ENCODE measurements around the gene LCNL1.

GRCh38 chr9:136977649-136978072, 5.1 kb upstream of the LCNL1 start:
- TF ChIP-seq CTCF (IDR thresholded peaks at IDR 0.05) (no peak), POLR2A (IDR thresholded peaks at IDR 0.05) (no peak), POLR2AphosphoS5 (IDR thresholded peaks at IDR 0.05) (no peak), EP300 (IDR thresholded peaks at IDR 0.05) (no peak)

Measured in sigmoid colon (tissue), 4 donors.